WI38 (cell line): ENCODE measurements around the gene TMCO4.

ENCODE experiments used
- H3K4me3 ChIP-seq: 2 replicates; pipeline ENCODE4 v1.5.1; 2011; ENCODE audit warnings: low read depth, mild to moderate bottlenecking, control low read depth, low read length
- TF ChIP-seq, protein P1 (sequence below): IDR thresholded peaks from 2 replicates; pipeline ENCODE4 v1.5.1; 2012; ENCODE audit warnings: low read depth, mild to moderate bottlenecking, control low read depth, low read length

Gene TMCO4

DNA sequence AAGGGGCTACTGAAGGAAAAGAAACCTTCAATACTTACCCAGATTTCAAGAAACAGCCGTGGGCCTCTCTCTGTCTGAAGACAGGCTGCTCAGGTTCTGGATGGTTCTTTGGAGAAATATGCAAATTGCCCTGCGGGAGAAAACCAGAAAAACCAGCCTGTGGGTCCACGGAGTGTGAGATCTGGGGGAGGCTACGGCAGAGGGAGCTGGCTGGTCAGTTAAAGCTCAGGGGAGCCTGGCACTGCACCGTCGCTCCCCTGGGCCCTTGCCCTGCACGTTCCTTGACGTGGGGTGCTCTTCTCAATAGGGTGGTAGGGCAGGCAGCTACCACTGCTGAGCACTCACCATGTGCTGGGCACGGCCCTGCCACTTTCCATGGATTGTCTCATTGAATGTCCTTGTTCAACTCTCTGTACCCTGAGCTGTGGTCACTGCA, 12.7 kb downstream of the TMCO4 start:
- TF ChIP-seq, protein P1, sequence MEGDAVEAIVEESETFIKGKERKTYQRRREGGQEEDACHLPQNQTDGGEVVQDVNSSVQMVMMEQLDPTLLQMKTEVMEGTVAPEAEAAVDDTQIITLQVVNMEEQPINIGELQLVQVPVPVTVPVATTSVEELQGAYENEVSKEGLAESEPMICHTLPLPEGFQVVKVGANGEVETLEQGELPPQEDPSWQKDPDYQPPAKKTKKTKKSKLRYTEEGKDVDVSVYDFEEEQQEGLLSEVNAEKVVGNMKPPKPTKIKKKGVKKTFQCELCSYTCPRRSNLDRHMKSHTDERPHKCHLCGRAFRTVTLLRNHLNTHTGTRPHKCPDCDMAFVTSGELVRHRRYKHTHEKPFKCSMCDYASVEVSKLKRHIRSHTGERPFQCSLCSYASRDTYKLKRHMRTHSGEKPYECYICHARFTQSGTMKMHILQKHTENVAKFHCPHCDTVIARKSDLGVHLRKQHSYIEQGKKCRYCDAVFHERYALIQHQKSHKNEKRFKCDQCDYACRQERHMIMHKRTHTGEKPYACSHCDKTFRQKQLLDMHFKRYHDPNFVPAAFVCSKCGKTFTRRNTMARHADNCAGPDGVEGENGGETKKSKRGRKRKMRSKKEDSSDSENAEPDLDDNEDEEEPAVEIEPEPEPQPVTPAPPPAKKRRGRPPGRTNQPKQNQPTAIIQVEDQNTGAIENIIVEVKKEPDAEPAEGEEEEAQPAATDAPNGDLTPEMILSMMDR: no peak
- H3K4me3 ChIP-seq: no peak overlapping the region

DNA sequence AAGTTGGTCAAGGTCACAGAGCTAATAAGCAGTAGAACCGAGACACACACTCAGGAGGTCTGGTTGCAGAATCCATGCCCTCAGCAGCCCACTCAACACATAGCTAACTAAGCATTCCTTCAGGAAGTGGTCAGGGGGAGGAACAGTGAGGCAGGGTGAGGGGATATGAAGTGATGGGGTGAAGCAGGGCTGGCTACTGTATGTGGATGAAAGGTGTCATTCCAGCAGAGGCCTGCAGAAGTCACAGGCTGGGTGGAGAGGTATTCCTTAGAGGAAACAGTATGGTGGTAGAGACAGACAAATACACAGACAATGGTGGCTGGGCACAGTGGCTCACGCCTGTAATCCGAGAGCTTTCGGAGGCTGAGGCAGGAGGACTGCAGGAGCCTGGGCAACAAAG, 14.1 kb downstream of the TMCO4 start:
- TF ChIP-seq, protein P1: no peak
- H3K4me3 ChIP-seq: no peak overlapping the region

DNA sequence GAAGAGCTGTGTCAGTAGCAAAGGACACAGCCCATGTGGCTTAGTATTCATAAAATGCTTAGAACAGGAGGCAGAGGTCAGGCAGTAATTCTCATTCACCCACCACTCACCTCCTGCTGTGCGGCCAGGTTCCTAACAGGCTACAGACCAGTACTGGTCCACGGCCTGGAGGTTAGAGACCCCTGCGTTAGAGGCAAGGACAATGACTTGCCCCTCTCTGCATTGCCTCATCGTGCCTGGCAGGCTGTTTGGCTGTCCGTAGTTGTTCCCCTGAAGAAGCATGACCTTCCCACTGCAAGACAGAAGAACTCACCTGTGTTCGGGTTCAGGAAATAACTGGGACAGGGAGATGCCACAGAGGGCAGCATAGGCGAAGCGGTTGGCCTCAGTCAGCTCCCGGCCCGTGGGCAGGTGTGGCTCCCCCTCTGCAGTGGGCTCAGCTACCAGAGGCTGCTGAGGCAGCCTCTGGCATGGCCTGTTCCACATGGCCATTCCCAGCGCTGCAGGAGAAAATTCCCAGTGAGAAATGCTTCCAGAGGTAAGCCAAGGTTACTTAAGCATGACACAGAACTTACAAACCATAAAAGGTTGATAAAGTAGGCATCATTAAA, 19.3 kb downstream of the TMCO4 start:
- TF ChIP-seq, protein P1: no peak
- H3K4me3 ChIP-seq: no peak overlapping the region

DNA sequence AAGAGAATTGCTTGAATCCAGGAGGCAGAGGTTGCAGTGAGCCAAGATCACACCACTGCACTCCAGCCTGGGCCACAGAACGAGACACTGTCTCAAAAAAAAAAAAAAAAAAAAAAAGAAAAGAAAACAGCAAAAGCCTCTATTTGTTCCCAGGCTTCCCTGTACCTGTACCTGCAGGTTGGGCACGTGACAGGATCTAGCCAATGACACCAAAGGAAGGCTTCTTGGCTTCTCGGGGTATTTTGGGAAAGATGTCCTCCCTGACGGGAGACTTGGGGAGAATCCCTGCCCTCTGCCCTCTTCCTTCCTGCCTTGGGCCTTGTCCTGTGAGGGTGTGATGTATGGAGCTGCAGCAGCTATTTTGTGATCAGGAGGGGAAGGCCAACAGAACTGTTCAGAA, 22.8 kb downstream of the TMCO4 start:
- TF ChIP-seq, protein P1: no peak
- H3K4me3 ChIP-seq: no peak overlapping the region

DNA sequence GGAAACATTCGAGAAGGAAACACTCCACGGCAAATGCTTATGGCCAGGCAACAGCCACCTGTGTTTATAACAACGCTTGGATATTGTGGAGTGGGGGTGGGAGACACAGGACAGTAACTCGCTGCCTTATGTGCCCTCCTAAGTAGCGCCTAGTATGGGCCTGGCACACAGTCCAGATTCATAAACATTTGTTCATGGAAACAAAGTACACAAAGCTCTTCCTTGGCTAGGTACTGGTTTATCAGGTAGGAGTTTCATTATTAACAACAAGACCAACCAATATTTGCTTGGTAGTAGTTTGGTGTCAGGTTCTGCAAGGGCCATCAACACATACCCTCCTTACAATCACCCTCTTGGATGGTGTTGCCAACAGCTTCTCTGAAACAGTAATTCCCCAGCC, 23.4 kb downstream of the TMCO4 start:
- H3K4me3 ChIP-seq: no peak overlapping the region
- TF ChIP-seq, protein P1: no peak

DNA sequence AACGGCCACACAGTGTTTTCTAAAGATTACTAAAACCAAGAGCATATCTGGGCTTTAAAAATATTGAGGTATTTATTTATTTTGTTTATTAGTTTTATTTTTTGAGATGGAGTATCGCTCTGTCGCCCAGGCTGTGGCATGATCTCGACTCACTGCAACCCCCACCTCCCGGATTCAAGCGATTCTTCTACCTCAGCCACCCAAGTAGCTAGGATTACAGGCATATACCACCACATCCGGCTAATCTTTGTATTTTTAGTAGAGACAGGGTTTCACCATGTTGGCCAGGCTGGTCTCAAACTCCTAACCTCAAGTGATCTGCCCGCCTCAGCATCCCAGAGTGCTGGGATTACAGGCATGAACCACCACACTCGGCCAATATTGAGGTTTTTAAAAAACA, 23.9 kb downstream of the TMCO4 start:
- H3K4me3 ChIP-seq: no peak overlapping the region
- TF ChIP-seq, protein P1: no peak

DNA sequence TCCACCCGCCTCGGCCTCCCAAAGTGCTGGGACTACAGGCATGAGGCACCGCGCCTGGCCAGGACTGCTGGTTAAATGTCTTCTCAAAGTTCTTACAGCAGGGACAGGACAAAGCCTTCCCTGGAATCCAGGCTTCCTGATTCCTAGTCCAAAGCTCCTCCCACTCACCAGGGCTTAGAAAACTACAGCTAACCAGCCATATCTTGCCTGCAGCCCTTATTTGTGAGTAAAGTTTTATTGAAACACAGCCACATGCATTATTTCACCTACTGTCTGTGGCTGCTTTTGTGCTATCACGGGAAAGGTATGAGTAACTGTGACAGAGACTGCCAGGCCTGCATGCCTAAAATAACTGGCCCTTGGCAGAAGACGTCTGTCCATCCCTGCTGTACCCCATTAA, 24.4 kb downstream of the TMCO4 start:
- TF ChIP-seq, protein P1: no peak
- no peak overlapping the region for H3K4me3 ChIP-seq
